ENCODE results near the gene SERPINA9.
"Not testable (repeated sequence)": the region's sequence is repeated elsewhere in the genome, so short reads cannot be mapped to it uniquely, and the experiment has no call there.

Gene SERPINA9

DNA sequence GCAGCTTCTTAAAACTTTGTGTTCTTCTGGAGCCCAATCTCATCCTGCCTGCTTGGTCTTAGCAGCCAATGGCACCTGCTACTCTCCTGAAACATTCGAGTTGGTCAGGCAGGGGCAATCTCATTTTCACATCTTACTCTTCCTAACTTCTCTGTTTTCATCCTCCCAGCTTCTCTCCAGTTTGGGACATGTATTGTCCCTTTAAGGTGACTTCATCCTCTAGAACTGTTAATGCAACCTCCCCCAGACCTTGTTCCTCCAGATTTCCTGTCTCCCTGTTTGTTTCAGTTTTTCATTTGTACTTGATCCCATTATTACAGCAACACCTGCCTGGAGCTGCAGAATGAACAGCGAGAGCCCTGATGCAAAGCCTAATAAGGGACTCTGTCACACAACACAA lies 54.7 kb downstream of the SERPINA9 start:
- DNase-seq = no peak

DNA sequence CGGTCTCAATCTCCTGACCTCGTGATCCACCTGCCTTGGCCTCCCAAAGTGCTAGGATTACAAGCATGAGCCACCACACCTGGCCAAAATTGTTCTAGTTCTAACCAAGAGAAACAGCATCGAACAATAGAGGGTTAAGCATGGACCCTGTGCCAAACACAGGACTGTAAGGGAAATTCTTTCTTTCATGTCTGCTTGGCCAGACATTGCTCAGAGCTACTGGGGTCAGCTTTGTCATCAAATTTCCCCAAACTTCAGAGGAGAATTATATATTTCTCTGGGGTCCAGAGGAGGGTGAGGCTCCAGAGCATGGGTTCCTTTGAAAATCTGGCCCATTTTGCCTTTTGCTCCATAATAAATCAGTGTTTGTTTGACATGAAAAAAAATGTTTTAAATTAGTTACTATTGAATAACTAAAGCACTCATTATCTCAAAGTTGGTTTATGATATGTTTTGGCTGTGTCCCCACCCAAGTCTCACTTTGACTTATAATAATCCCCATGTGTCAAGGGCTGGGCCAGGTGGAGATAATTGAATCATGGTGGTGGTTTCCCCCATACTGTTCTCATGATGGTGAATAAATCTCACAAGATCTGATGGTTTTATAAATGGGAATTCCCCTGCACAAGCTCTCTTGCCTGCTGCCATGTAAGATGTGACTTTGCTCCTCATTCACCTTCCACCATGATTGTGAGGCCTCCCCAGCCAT lies 58.3 kb downstream of the SERPINA9 start:
- DNase-seq = not testable (repeated sequence)

All from stimulated activated naive CD4-positive, alpha-beta T cell treated with Interleukin-2 at 50 U/mL for 16 hours (primary cell).